ENCODE data around the gene C1orf74.
A peak's percentile ranks its signal among the peaks of the same experiment; 100 is the strongest.

Gene C1orf74

DNA sequence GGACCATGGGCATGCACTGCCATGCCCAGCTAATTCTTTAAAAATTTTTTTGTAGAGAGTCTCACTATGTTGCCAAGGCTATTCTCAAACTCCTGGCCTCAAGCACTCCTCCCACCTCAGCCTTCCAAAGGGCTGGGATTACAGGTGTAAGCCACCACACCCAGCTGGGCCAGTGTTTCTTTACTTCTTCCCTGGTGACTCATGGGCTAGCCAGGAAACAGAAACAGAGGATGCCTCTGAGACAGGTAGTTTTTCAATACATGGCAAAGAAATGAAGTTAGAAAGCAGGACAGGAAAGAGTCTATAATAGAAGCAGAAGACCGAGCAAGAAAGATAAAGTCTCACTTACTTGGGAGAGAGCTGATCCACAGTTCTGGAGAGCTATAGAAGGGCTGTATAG, 7.6 kb upstream of the C1orf74 start:
- Histone ChIP-seq H2AFZ (ENCODE audit: low read depth, low read length) (no peak overlapping the region), H3K4me2 (ENCODE audit: low read length) (no peak overlapping the region), H3K9me3 (ENCODE audit: insufficient read depth, low read length) (no peaks in the 10 kb centered on the region), H3K4me1 (ENCODE audit: low read length) (peaks cover 17% of the 10 kb centered on the region), H3K79me2 (ENCODE audit: low read length) (no peaks in the 10 kb centered on the region), H3K27ac (ENCODE audit: low read length) (no peak overlapping the region), H3K4me3 (ENCODE audit: low read length) (no peak overlapping the region), H4K20me1 (ENCODE audit: insufficient read depth, low read length) (no peaks in the 10 kb centered on the region), H3K36me3 (replicated peaks; ENCODE audit: low read depth, low read length) (no peaks in the 10 kb centered on the region), H3K9ac (ENCODE audit: low read length) (no peak overlapping the region), H3K27me3 (ENCODE audit: low read depth, low read length) (peaks cover 11% of the 10 kb centered on the region; the same call in 1 of the 2 replicates)
- TF ChIP-seq EZH2phosphoT487 (IDR thresholded peaks at IDR 0.05; ENCODE audit: low read depth), result no peak
- TF ChIP-seq CTCF (IDR thresholded peaks at IDR 0.05; ENCODE audit: low read depth, low read length), result no peak

- H2AFZ ChIP-seq (ENCODE audit: low read depth, low read length), result no peak overlapping the region
- H3K27ac ChIP-seq (ENCODE audit: low read length), result no peak overlapping the region
- TF ChIP-seq CTCF (IDR thresholded peaks at IDR 0.05; ENCODE audit: low read depth, low read length), result no peak
- TF ChIP-seq EZH2phosphoT487 (IDR thresholded peaks at IDR 0.05; ENCODE audit: low read depth), result no peak
- no peak overlapping the region for H3K4me3 ChIP-seq (ENCODE audit: low read length)
- peaks cover 11% of the 10 kb centered on the region; the same call in 1 of the 2 replicates for H3K27me3 ChIP-seq (ENCODE audit: low read depth, low read length)
- no peak overlapping the region for H3K9ac ChIP-seq (ENCODE audit: low read length)
- H4K20me1 ChIP-seq (ENCODE audit: insufficient read depth, low read length), result no peaks in the 10 kb centered on the region
- H3K36me3 ChIP-seq (replicated peaks; ENCODE audit: low read depth, low read length), result no peaks in the 10 kb centered on the region
- peaks cover 17% of the 10 kb centered on the region for H3K4me1 ChIP-seq (ENCODE audit: low read length)
- no peaks in the 10 kb centered on the region for H3K79me2 ChIP-seq (ENCODE audit: low read length)
- no peak overlapping the region for H3K4me2 ChIP-seq (ENCODE audit: low read length)
- H3K9me3 ChIP-seq (ENCODE audit: insufficient read depth, low read length), result no peaks in the 10 kb centered on the region
Measured at GRCh38 chr1:209790286-209791193, 6.2 kb upstream of the C1orf74 start.

- no peak overlapping the region for H3K27ac ChIP-seq (ENCODE audit: low read length)
- H2AFZ ChIP-seq (ENCODE audit: low read depth, low read length), result no peak overlapping the region
- H3K4me1 ChIP-seq (ENCODE audit: low read length), result peaks cover 23% of the 10 kb centered on the region
- no peaks in the 10 kb centered on the region for H3K9me3 ChIP-seq (ENCODE audit: insufficient read depth, low read length)
- H3K36me3 ChIP-seq (replicated peaks; ENCODE audit: low read depth, low read length), result no peaks in the 10 kb centered on the region
- H3K27me3 ChIP-seq (ENCODE audit: low read depth, low read length), result peaks cover 8% of the 10 kb centered on the region; the same call in 1 of the 2 replicates
- H3K4me3 ChIP-seq (ENCODE audit: low read length), result no peak overlapping the region
- H4K20me1 ChIP-seq (ENCODE audit: insufficient read depth, low read length), result no peaks in the 10 kb centered on the region
- no peak overlapping the region for H3K9ac ChIP-seq (ENCODE audit: low read length)
- TF ChIP-seq EZH2phosphoT487 (IDR thresholded peaks at IDR 0.05; ENCODE audit: low read depth), result no peak
- no peak for TF ChIP-seq CTCF (IDR thresholded peaks at IDR 0.05; ENCODE audit: low read depth, low read length)
- H3K79me2 ChIP-seq (ENCODE audit: low read length), result peaks cover under 1% of the 10 kb centered on the region; the same call in 1 of the 2 replicates
- no peak overlapping the region for H3K4me2 ChIP-seq (ENCODE audit: low read length)
Measured at GRCh38 chr1:209789245-209789644, 4.9 kb upstream of the C1orf74 start.

DNA sequence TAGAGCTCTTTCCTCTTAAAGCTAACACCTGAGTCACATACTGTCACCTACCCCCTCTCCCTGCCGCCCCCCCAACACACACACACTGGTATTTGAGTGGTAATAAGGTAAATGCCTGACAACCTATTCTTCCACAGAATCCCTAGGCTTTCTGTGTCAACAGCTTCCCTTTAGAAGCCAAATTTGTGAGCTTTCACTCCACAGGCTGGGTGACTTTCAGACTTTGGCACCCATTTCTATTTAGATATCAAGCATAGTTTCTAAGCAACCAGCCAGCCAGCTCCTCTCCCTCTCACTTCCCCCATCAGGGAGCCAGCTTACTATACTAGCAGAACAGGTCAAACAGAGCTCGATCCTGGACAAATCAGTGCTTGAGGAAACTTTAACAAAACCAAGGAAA, 3.2 kb upstream of the C1orf74 start:
- peak overlapping the region; percentile 49 for H3K4me2 ChIP-seq (ENCODE audit: low read length)
- peak overlapping the region; percentile 41 for H2AFZ ChIP-seq (ENCODE audit: low read depth, low read length)
- peaks cover 17% of the 10 kb centered on the region for H3K79me2 ChIP-seq (ENCODE audit: low read length)
- 0 out of 2 replicates have a peak overlapping the region, but pooled peaks have one; percentile 4 for H3K4me3 ChIP-seq (ENCODE audit: low read length)
- H3K9ac ChIP-seq (ENCODE audit: low read length), result no peak overlapping the region
- TF ChIP-seq CTCF (IDR thresholded peaks at IDR 0.05; ENCODE audit: low read depth, low read length) (no peak), EZH2phosphoT487 (IDR thresholded peaks at IDR 0.05; ENCODE audit: low read depth) (no peak)
- H3K36me3 ChIP-seq (replicated peaks; ENCODE audit: low read depth, low read length), result peaks cover 7% of the 10 kb centered on the region
- H3K27ac ChIP-seq (ENCODE audit: low read length), result no peak overlapping the region
- H3K27me3 ChIP-seq (ENCODE audit: low read depth, low read length), result peaks cover 6% of the 10 kb centered on the region; the same call in 1 of the 2 replicates
- H3K4me1 ChIP-seq (ENCODE audit: low read length), result peaks cover 30% of the 10 kb centered on the region
- no peaks in the 10 kb centered on the region for H4K20me1 ChIP-seq (ENCODE audit: insufficient read depth, low read length)
- no peaks in the 10 kb centered on the region for H3K9me3 ChIP-seq (ENCODE audit: insufficient read depth, low read length)
